Ovary (tissue), 9 donors: ENCODE results near the gene EPHA2. TPM values are rescaled to one million over a fixed set of nuclear protein-coding genes. Genes with fewer than 3 reads are reported as not detected.
A peak's percentile ranks its signal among the peaks of the same experiment; 100 is the strongest.

Experiments
- DNase-seq, 5 donors: peaks; one replicate each; pipeline ENCODE4 v3.0.0-alpha.2; 2019 to 2020
- H3K27ac ChIP-seq, 2 donors: fragments of 200-600 bp; one replicate each; pipeline versions ENCODE4 v1.5.1 to v1.8.0; 2019 to 2022
- H3K27me3 ChIP-seq: fragments of 200-600 bp; one replicate; pipeline ENCODE4 v1.8.0; 2022
- H3K36me3 ChIP-seq: fragments of 200-600 bp; sonication (generic); one replicate; pipeline ENCODE4 v1.5.1; 2019
- H3K4me1 ChIP-seq: one replicate; pipeline ENCODE4 v1.8.1; 2013; ENCODE audit warnings: mild to moderate bottlenecking, moderate library complexity; ENCODE audit not compliant: insufficient read depth
- H3K4me3 ChIP-seq: fragments of 200-600 bp; sonication (generic); one replicate; pipeline ENCODE4 v1.5.1; 2017
- H3K9me3 ChIP-seq, 2 donors: fragments of 200-600 bp in 1 of 2; sonication (generic) in 1 of 2; one replicate each; pipeline versions ENCODE4 v1.5.1 to v1.8.1; 2013 to 2019; ENCODE audit warnings: mild to moderate bottlenecking in 1 of 2, moderate library complexity in 1 of 2
- EP300 ChIP-seq: sonication (generic); formaldehyde crosslinking; IDR thresholded peaks from one replicate; pipeline ENCODE4 v1.6.1; 2017; ENCODE audit warnings: antibody characterized with exemption
- POLR2A ChIP-seq: fragments of 450-650 bp; IDR thresholded peaks from one replicate; pipeline ENCODE4 v1.6.1; 2017; ENCODE audit warnings: antibody characterized with exemption, mild to moderate bottlenecking, moderate library complexity
- WGBS, 3 donors: extraction: QIAGEN DNeasy Blood & Tissue Kit in 1 of 3; methylation state at CpG; one replicate each; pipeline versions ENCODE4 v1.1.5 to v1.1.7; 2013 to 2017; 5-methylcytosine and 5-hydroxymethylcytosine counted together
- intact Hi-C, 4 donors: fragments of 100-400 bp; cut with DNase I; formaldehyde crosslinking; loops; one replicate each; pipeline versions ENCODE4 v1.11.0 to v1.15.1; 2022 to 2023
- polyA plus RNA-seq, 2 donors: library from polyadenylated mRNA; stranded (reverse); fragments of 200-250 nt in 1 of 2; fragments of 350-450 nt in 1 of 2; fragmentation: Illumina TruSeq in 1 of 2; extraction: RNeasy Lipid Tissue Mini Kit (QIAGEN cat#74804) in 1 of 2; gene quantifications; one replicate each; pipeline ENCODE4 v1.2.3, GENCODE V29; 2013 to 2014
- total RNA-seq, 7 donors: library from RNA; depleted of rRNA in 2 of 7; stranded (reverse); fragments of >200 nt in 2 of 7; fragmentation: NEBNext Ultra II Directional in 3 of 7; extraction: Animal tissue kit (Norgen Biotek cat#: 25700) in 3 of 7; gene quantifications; one replicate each; pipeline versions ENCODE4 v1.1.0 to v1.2.4, GENCODE V29; 2016 to 2023
- TF ChIP-seq, protein P1 (sequence below), 3 donors: fragments of 450-650 bp in 2 of 3; fragments of 200-600 bp in 1 of 3; IDR thresholded peaks; one replicate each; pipeline versions ENCODE4 v1.5.1 to v1.8.0; 2016 to 2022; ENCODE audit warnings: antibody characterized with exemption in 3 of 3, mild to moderate bottlenecking in 1 of 3
- donor health status: DM: no; HTN: no; CAD: no; lungs with moderate emphysema.
- donor health status: DM: no; HTN: no; CAD: no.
- donor health status: Bipolar disorder and iron deficiency.
- donor health status: DM: yes; HTN: yes; CAD: no.
- donor health status: DM: no; HTN: no; CAD: no.
- donor health status: DM: yes; HTN: yes; CAD: no.

The EPHA2 gene
- total and polyA plus RNA-seq, 9 donors, result 3.8 to 40.7 (median 8.2) TPM

DNA sequence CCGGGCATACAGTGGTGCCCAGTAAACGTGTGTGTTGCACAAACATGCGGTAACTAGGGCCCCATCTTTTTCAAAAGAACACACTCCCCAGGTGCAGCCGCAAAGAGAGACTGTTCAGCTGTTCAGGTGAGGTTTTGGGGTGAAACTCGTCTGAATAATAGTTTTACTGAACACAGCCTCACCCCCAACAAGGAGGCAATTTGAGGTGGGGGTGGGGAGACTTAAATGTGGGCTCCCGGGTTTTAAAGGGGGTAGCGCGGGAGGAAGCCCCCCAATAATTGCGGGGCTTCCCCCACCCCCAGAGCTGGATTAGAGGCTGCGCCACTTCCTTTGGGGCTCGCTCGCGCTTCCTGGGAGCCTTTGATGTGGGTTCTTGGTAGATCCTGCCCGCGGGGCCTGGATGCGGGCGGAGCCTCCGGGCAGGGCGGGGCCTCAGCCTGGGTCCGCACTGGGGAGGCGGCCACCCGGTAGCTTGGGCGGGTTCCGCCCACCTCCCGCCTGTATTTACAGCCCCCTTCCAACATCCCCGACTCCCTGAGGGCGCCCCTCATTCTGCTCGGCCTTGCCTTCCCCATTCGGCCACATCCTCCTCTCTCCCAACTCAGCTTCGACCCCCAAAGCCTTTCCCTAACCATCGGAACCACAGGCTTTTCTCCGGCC is 6.4 kb upstream of the EPHA2 start:
- DNase-seq, result peak in 1 of 5 donors; percentile 21
- Histone ChIP-seq H3K27ac (no peak overlapping the region), H3K4me1 (no peaks in the 10 kb centered on the region), H3K27me3 (no peaks in the 10 kb centered on the region), H3K4me3 (no peak overlapping the region), H3K9me3 (no peaks in the 10 kb centered on the region), H3K36me3 (no peaks in the 10 kb centered on the region)
- intact Hi-C loops, result no loop called here
- no peak for TF ChIP-seq EP300
- no peak for TF ChIP-seq POLR2A
- TF ChIP-seq, protein P1, sequence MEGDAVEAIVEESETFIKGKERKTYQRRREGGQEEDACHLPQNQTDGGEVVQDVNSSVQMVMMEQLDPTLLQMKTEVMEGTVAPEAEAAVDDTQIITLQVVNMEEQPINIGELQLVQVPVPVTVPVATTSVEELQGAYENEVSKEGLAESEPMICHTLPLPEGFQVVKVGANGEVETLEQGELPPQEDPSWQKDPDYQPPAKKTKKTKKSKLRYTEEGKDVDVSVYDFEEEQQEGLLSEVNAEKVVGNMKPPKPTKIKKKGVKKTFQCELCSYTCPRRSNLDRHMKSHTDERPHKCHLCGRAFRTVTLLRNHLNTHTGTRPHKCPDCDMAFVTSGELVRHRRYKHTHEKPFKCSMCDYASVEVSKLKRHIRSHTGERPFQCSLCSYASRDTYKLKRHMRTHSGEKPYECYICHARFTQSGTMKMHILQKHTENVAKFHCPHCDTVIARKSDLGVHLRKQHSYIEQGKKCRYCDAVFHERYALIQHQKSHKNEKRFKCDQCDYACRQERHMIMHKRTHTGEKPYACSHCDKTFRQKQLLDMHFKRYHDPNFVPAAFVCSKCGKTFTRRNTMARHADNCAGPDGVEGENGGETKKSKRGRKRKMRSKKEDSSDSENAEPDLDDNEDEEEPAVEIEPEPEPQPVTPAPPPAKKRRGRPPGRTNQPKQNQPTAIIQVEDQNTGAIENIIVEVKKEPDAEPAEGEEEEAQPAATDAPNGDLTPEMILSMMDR (IDR thresholded peaks at IDR 0.05), result no peak
- 56 to 60% (median 57%) methylated on average over 32 of the region's 32 CpGs for WGBS, 3 donors

- Histone ChIP-seq H3K27me3 (no peaks in the 10 kb centered on the region), H3K4me1 (no peaks in the 10 kb centered on the region), H3K4me3 (no peak overlapping the region), H3K36me3 (no peaks in the 10 kb centered on the region), H3K27ac (no peak overlapping the region), H3K9me3 (no peaks in the 10 kb centered on the region)
- TF ChIP-seq EP300 (no peak), POLR2A (no peak)
- TF ChIP-seq, protein P1 (IDR thresholded peaks at IDR 0.05), result no peak
- WGBS, 3 donors, result 79 to 93% (median 92%) methylated on average over 5 of the region's 5 CpGs
- intact Hi-C loops, result no loop called here
- no peak for DNase-seq
Observed at GRCh38 chr1:16161717-16162116, 5.8 kb upstream of the EPHA2 start.

DNA sequence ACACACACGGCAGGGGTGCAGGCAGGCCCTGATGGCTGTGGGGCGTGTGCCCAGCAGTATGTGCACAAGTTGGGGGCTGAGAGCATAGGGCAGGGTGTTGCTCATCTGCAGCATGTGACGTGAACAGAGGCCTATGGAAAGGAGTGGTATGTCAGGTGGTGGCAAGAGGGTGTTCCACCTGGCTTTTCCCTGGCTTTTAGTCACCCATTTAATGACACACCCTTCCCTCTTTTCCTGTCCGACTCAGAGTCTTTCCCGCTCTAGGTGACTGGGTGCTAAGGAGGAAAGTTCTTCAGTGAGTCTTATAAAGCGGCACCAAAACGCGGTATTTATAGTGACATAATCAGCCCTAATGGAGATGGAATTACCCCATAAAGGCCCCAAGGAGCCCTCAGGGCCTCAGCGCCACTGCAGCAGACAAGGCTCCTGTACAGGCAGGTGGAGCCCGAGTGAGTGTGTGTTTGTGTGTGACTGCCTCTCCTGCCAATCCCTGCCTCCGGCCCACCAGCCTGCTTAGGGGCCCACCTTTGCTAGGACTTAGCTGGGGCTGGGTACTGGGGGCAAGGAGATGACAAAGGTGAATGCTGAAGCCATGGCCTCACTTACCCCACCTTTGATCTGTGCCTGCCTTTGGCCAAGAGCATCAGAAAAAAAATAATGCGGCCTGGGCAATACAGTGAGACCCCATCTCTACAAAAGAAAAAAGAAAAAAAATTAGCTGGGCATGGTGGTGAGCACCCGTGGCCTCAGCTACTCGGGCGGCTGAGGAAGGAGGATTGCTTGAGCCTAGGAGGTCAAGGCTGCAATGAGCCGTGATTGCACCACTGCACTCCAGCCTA is 3.3 kb upstream of the EPHA2 start:
- no peaks in the 10 kb centered on the region for H3K36me3 ChIP-seq
- no peak for TF ChIP-seq EP300
- TF ChIP-seq, protein P1 (IDR thresholded peaks at IDR 0.05), result no peak
- 81 to 87% (median 82%) methylated on average over 16 of the region's 16 CpGs for WGBS, 3 donors

DNA sequence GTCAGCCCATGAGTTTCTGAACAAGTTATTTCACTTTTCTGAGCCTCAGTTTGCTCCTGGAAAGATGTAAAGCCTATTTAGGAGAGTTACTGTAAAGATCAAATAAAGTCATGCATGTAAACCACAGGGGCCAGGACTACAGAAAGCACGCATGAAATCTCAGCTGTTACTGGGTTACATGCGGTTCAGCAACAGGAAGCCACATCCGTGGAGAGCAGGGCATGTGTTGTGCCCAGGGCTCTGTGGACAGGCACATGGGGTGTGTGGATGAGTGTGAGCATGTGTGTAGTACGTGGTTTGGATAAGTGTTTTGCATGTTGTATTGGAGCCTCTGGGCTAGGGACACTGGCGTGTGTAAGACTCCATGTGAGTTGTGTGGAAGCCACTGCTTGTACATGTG is 2.2 kb upstream of the EPHA2 start:
- no peaks in the 10 kb centered on the region for H3K27me3 ChIP-seq
- intact Hi-C loops, result no loop called here
- H3K9me3 ChIP-seq, result no peaks in the 10 kb centered on the region
- no peak overlapping the region for H3K27ac ChIP-seq
- no peaks in the 10 kb centered on the region for H3K36me3 ChIP-seq
- peaks cover 11% of the 10 kb centered on the region for H3K4me1 ChIP-seq
- no peak for DNase-seq
- H3K4me3 ChIP-seq, result no peak overlapping the region
- 80 to 82% (median 81%) methylated on average over 5 of the region's 5 CpGs for WGBS, 3 donors
- TF ChIP-seq EP300 (no peak), POLR2A (no peak)
- TF ChIP-seq, protein P1 (IDR thresholded peaks at IDR 0.05), result no peak

More for the DNA sequence above, 3.3 kb upstream of the EPHA2 start:
- H3K4me1 ChIP-seq, result peaks cover 6% of the 10 kb centered on the region
- intact Hi-C loops, result no loop called here
- no peaks in the 10 kb centered on the region for H3K27me3 ChIP-seq
- H3K9me3 ChIP-seq, result no peaks in the 10 kb centered on the region
- no peak for DNase-seq
- no peak overlapping the region for H3K27ac ChIP-seq
- H3K4me3 ChIP-seq, result no peak overlapping the region
